RWPE2 (cell line): Measurements from ENCODE around the gene MN1.

Source experiments
- ATAC-seq: fragments of 200-7000 bp; cut with Tn5 transposase; 3 replicates; pipeline ENCODE4 v1.9.1; 2021; ENCODE audit warnings: low read depth
- DNase-seq: peaks from one replicate; pipeline ENCODE4 v3.0.0-alpha.2; 2020; ENCODE audit warnings: low spot score
- H3K27ac ChIP-seq: fragments of 450-650 bp; 2 replicates; pipeline ENCODE4 v1.5.1; 2017; ENCODE audit warnings: mild to moderate bottlenecking; ENCODE audit not compliant: poor library complexity, severe bottlenecking
- H3K27me3 ChIP-seq: fragments of 250-450 bp; sonication (Bioruptor Pico); 2 replicates; pipeline ENCODE4 v1.5.1; 2021; ENCODE audit warnings: mild to moderate bottlenecking, moderate library complexity; ENCODE audit not compliant: insufficient read depth, poor library complexity, severe bottlenecking
- H3K36me3 ChIP-seq: fragments of 250-450 bp; sonication (Bioruptor Pico); 2 replicates; pipeline ENCODE4 v1.5.1; 2020; ENCODE audit warnings: low read depth, mild to moderate bottlenecking, moderate library complexity
- H3K4me1 ChIP-seq: fragments of 250-450 bp; sonication (Bioruptor Pico); 2 replicates; pipeline ENCODE4 v1.5.1; 2021; ENCODE audit warnings: mild to moderate bottlenecking, moderate library complexity; ENCODE audit not compliant: insufficient read depth, poor library complexity, severe bottlenecking
- H3K4me3 ChIP-seq: fragments of 250-450 bp; sonication (Bioruptor Pico); 2 replicates; pipeline ENCODE4 v1.5.1; 2021; ENCODE audit warnings: mild to moderate bottlenecking, moderate library complexity; ENCODE audit not compliant: severe bottlenecking
- H3K9me3 ChIP-seq: fragments of 250-450 bp; sonication (Bioruptor Pico); 2 replicates; pipeline ENCODE4 v1.5.1; 2021; ENCODE audit warnings: mild to moderate bottlenecking, moderate library complexity; ENCODE audit not compliant: severe bottlenecking
- TF ChIP-seq, protein P1 (sequence below): fragments of 450-650 bp; IDR thresholded peaks from one replicate; pipeline ENCODE4 v1.5.1; 2017; ENCODE audit warnings: mild to moderate bottlenecking, moderate library complexity; ENCODE audit not compliant: poor library complexity, severe bottlenecking

Gene MN1

DNA sequence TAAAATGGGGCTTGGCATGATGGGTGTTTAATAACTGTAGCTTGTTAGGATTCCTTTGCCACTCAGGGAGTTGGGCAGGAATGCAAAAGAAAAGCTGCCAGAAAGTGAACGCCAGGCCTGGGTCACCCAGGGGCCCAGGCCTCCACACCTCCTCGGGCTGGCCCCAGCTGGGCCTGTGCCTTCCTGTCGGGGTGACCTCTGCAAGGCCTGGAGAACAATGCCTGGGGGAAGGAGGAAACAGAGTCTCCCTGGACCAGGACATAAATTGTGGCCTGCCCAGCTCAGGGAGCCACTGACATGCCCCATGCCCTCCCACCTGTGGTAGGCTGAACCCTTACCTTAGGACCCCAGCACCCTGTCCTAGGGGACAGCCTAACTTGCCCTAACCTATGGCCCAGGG is 21.9 kb downstream of the MN1 start:
- Histone ChIP-seq H3K4me3 (no peak overlapping the region), H3K36me3 (no peaks in the 10 kb centered on the region; the same call in 1 of the 2 replicates), H3K9me3 (no peaks in the 10 kb centered on the region), H3K27ac (no peak overlapping the region), H3K27me3 (no peaks in the 10 kb centered on the region), H3K4me1 (no peaks in the 10 kb centered on the region)
- ATAC-seq: no peak
- DNase-seq: no peak
- TF ChIP-seq, protein P1, sequence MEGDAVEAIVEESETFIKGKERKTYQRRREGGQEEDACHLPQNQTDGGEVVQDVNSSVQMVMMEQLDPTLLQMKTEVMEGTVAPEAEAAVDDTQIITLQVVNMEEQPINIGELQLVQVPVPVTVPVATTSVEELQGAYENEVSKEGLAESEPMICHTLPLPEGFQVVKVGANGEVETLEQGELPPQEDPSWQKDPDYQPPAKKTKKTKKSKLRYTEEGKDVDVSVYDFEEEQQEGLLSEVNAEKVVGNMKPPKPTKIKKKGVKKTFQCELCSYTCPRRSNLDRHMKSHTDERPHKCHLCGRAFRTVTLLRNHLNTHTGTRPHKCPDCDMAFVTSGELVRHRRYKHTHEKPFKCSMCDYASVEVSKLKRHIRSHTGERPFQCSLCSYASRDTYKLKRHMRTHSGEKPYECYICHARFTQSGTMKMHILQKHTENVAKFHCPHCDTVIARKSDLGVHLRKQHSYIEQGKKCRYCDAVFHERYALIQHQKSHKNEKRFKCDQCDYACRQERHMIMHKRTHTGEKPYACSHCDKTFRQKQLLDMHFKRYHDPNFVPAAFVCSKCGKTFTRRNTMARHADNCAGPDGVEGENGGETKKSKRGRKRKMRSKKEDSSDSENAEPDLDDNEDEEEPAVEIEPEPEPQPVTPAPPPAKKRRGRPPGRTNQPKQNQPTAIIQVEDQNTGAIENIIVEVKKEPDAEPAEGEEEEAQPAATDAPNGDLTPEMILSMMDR: no peak

DNA sequence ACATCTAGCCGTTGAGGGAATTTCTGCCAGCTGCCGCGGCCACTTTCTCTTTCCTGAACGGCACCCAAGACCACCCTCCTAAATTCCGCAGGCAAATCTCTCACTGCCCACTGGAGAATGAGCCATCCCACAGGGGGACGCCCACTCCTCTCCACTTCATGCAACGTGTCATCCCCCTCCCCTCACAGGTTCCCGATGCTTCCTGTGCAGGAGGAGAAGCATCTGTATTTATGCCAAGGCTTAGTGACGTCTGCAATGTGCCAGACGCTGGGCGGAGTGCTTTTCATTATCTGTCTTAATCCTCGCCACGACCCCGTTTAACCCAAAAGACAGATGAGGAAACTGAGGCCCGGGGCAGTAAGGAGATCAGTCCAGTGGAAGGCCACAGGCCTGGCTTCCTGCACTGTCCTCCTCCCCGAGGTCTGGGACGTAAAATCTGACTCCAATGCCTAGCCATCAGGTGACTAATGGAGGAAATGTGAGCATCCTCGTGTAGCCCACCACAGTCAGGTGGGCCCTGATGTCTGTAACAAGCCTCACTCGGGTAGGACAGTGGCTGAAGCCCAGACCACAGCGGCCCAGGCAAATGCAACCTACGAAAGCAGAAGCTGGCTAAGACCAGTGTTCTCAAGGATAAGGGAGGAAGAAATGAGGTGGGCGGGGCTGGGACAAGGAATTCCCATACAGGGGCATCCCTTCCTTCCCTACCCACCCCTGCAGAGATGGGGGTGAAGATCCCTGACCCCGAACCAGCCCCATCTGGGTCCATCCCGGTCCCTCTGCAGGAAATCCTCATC is 23.1 kb downstream of the MN1 start:
- no peaks in the 10 kb centered on the region for H3K4me1 ChIP-seq
- H3K9me3 ChIP-seq: no peaks in the 10 kb centered on the region
- H3K27me3 ChIP-seq: no peaks in the 10 kb centered on the region
- no peak overlapping the region for H3K4me3 ChIP-seq
- no peak for ATAC-seq
- no peak for DNase-seq
- H3K27ac ChIP-seq: no peak overlapping the region
- TF ChIP-seq, protein P1: no peak
- H3K36me3 ChIP-seq: no peaks in the 10 kb centered on the region; the same call in 1 of the 2 replicates

- H3K27ac ChIP-seq: no peak overlapping the region
- ATAC-seq (no peak), DNase-seq (no peak)
- TF ChIP-seq, protein P1: no peak
- H3K4me3 ChIP-seq: no peak overlapping the region
- no peaks in the 10 kb centered on the region for H3K4me1 ChIP-seq
- no peaks in the 10 kb centered on the region; the same call in 1 of the 2 replicates for H3K36me3 ChIP-seq
- H3K27me3 ChIP-seq: no peaks in the 10 kb centered on the region
- no peaks in the 10 kb centered on the region for H3K9me3 ChIP-seq
Observed at GRCh38 chr22:27777128-27777527, 24.4 kb downstream of the MN1 start.

- no peak for DNase-seq
- TF ChIP-seq, protein P1: no peak
Observed at GRCh38 chr22:27776650-27776958, 25.0 kb downstream of the MN1 start.

More at GRCh38 chr22:27776650-27776958, 25.0 kb downstream of the MN1 start:
- Histone ChIP-seq H3K9me3 (no peaks in the 10 kb centered on the region), H3K27ac (no peak overlapping the region), H3K36me3 (no peaks in the 10 kb centered on the region; the same call in 1 of the 2 replicates), H3K4me3 (no peak overlapping the region), H3K4me1 (no peaks in the 10 kb centered on the region), H3K27me3 (no peaks in the 10 kb centered on the region)
- no peak for ATAC-seq
